Osteoblast (primary cell): ENCODE measurements around the gene MRPL19. TPM values are rescaled to one million over a fixed set of nuclear protein-coding genes. Genes with fewer than 3 reads are reported as not detected.
A peak's percentile ranks its signal among the peaks of the same experiment; 100 is the strongest.
"Not testable (repeated sequence)": the region's sequence is repeated elsewhere in the genome, so short reads cannot be mapped to it uniquely, and the experiment has no call there.

Experiments
- DNase-seq: peaks from one replicate; pipeline ENCODE4 v3.0.0; 2011; ENCODE audit warnings: low spot score, mixed read lengths; ENCODE audit not compliant: insufficient read length; ENCODE audit errors: missing footprints
- H2AFZ ChIP-seq: 2 replicates; pipeline ENCODE4 v1.6.0; 2011; ENCODE audit warnings: mild to moderate bottlenecking, low read length
- H3K27ac ChIP-seq: 2 replicates; pipeline ENCODE4 v1.5.1; 2011; ENCODE audit warnings: mild to moderate bottlenecking, low read depth, low read length, moderate library complexity
- H3K27me3 ChIP-seq: 2 replicates; pipeline ENCODE4 v1.6.0; 2012; ENCODE audit warnings: mild to moderate bottlenecking, control low read depth, inconsistent platforms, low read length, moderate library complexity; ENCODE audit not compliant: insufficient read depth
- H3K36me3 ChIP-seq: 2 replicates; pipeline ENCODE4 v1.5.1; 2011; ENCODE audit warnings: mild to moderate bottlenecking, low read length, control low read depth, moderate library complexity; ENCODE audit not compliant: insufficient read depth
- H3K4me1 ChIP-seq: 2 replicates; pipeline ENCODE4 v1.5.1; 2011; ENCODE audit warnings: mild to moderate bottlenecking, low read length, control low read depth, moderate library complexity; ENCODE audit not compliant: insufficient read depth
- H3K4me2 ChIP-seq: 2 replicates; pipeline ENCODE4 v1.6.0; 2011; ENCODE audit warnings: mild to moderate bottlenecking, low read length; ENCODE audit not compliant: insufficient read depth
- H3K4me3 ChIP-seq: fragments of 200-600 bp; sonication (generic); 3 replicates; pipeline ENCODE4 v1.5.1; 2012; ENCODE audit warnings: mild to moderate bottlenecking, low read length, inconsistent platforms; ENCODE audit not compliant: insufficient read depth
- H3K79me2 ChIP-seq: 2 replicates; pipeline ENCODE4 v1.6.0; 2012; ENCODE audit warnings: mild to moderate bottlenecking, low read length, control low read depth, inconsistent platforms; ENCODE audit not compliant: insufficient read depth
- H3K9me3 ChIP-seq: 2 replicates; pipeline ENCODE4 v1.5.1; 2011; ENCODE audit warnings: low read depth, low read length, control low read depth
- H4K20me1 ChIP-seq: 2 replicates; pipeline ENCODE4 v1.6.0; 2012; ENCODE audit warnings: mild to moderate bottlenecking, low read length, control low read depth; ENCODE audit not compliant: insufficient read depth
- CTCF ChIP-seq: IDR thresholded peaks from 2 replicates; pipeline ENCODE4 v1.5.1; 2011; ENCODE audit warnings: mild to moderate bottlenecking, low read depth, low read length, moderate library complexity; ENCODE audit errors: extremely low read depth
- total RNA-seq: library from RNA; depleted of rRNA; stranded (reverse); fragments of >200 nt; gene quantifications from 2 replicates; pipeline ENCODE4 v1.2.3, GENCODE V29; 2012

Gene MRPL19
- total RNA-seq, 1 donor = 35.8 TPM

GRCh38 chr2:75710577-75711253, 64.1 kb downstream of the MRPL19 start, which contains the start of gene GCFC2:
Gene GCFC2 (minus strand): TSS chr2:75710915. CDS start chr2:75710855, 60 bp downstream.
- Histone ChIP-seq H3K9me3 (no peaks in the 10 kb centered on the region), H2AFZ (peak within 1 kb of the TSS; percentile 99), H3K4me3 (peak within 1 kb of the TSS; percentile 83), H3K27me3 (no peaks in the 10 kb centered on the region), H3K4me1 (peaks cover 27% of the 10 kb centered on the region), H3K27ac (peak within 1 kb of the TSS; percentile 75), H3K79me2 (peaks cover 17% of the 10 kb centered on the region), H3K4me2 (peak within 1 kb of the TSS; percentile 79), H4K20me1 (no peaks in the 10 kb centered on the region), H3K36me3 (peaks cover 4% of the 10 kb centered on the region)
- DNase-seq = peak; percentile 98
- no peak for TF ChIP-seq CTCF

GRCh38 chr2:75711590-75711989, 65.0 kb downstream of the MRPL19 start:
- Histone ChIP-seq H3K4me2 (peak overlapping the region; percentile 79), H3K79me2 (peaks cover 17% of the 10 kb centered on the region), H2AFZ (peak overlapping the region; percentile 99), H3K4me1 (peaks cover 22% of the 10 kb centered on the region)
- not testable (repeated sequence) for H3K36me3 ChIP-seq, H4K20me1 ChIP-seq, H3K27me3 ChIP-seq, DNase-seq, H3K27ac ChIP-seq, H3K4me3 ChIP-seq, H3K9me3 ChIP-seq

- no peak overlapping the region for H3K4me3 ChIP-seq
- H3K27ac ChIP-seq = no peak overlapping the region
- no peaks in the 10 kb centered on the region for H4K20me1 ChIP-seq
- H3K27me3 ChIP-seq = peaks cover 6% of the 10 kb centered on the region
- no peak overlapping the region for H2AFZ ChIP-seq
- H3K9me3 ChIP-seq = no peaks in the 10 kb centered on the region
- no peaks in the 10 kb centered on the region for H3K79me2 ChIP-seq
- peak; percentile 75 for DNase-seq
- TF ChIP-seq CTCF = peak; percentile 15
- no peak overlapping the region for H3K4me2 ChIP-seq
- H3K36me3 ChIP-seq = no peaks in the 10 kb centered on the region
- no peaks in the 10 kb centered on the region for H3K4me1 ChIP-seq
These were observed 69.8 kb downstream of the MRPL19 start for GRCh38 chr2:75716406-75716805.

GRCh38 chr2:75719616-75720015, 73.0 kb downstream of the MRPL19 start:
- Histone ChIP-seq H3K27ac (no peak overlapping the region), H3K36me3 (no peaks in the 10 kb centered on the region), H2AFZ (no peak overlapping the region), H3K27me3 (peaks cover 6% of the 10 kb centered on the region), H3K4me1 (no peaks in the 10 kb centered on the region), H4K20me1 (no peaks in the 10 kb centered on the region), H3K4me3 (no peak overlapping the region), H3K9me3 (no peaks in the 10 kb centered on the region), H3K4me2 (no peak overlapping the region), H3K79me2 (no peaks in the 10 kb centered on the region)
- no peak for TF ChIP-seq CTCF
- no peak for DNase-seq
